Renal cortical epithelial cell (primary cell): ENCODE data around the gene HSPB9. TPM values are rescaled to one million over a fixed set of nuclear protein-coding genes. Genes with fewer than 3 reads are reported as not detected.

Experiments used
- DNase-seq: peaks from one replicate; pipeline ENCODE4 v3.0.0-alpha.2; 2011; ENCODE audit warnings: low read depth
- total RNA-seq: library from RNA; depleted of rRNA; stranded (reverse); fragments of >200 nt; gene quantifications from 2 replicates; pipeline ENCODE4 v1.2.3, GENCODE V29; 2014

The HSPB9 gene
- total RNA-seq, 1 donor from 2014 or later, result not detected

- DNase-seq, result peak; percentile 46
Observed at GRCh38 chr17:42101513-42102292, 20.9 kb upstream of the HSPB9 start.

DNA sequence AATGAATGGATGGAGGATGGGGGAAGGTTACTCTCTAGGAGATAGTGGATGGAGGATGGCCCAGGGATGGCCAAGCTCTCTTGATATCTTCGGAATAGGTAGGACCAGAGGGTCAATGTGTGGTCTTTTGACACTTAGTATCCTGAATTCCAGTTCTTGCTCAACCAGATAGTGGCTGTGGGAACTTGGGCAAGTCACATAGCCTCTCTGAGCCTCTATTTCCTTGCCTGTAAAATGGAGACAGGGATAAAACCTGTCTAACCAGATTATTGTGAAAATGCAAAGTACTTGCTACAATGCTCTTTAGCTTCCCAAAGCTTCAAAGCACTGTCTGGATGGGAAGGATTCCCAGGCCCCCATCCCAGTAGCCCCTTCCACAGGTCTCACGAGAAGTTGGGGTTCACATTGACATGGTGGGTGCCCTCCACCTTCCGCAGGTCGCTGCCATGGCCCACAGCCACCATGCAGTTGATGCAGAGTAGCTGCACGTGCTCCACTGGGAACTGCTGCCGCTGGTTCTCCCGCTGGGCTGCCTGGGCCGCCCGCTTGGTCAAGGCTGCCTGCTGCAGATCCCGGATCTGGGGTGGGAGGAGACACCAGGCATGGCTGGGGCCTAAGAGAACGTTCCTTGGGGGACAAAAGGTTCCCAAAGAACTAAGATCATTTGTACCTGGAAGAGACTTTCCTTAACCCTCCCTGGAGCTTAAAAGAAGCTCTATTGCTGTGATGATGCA, 19.2 kb upstream of the HSPB9 start:
- DNase-seq, result no peak

DNA sequence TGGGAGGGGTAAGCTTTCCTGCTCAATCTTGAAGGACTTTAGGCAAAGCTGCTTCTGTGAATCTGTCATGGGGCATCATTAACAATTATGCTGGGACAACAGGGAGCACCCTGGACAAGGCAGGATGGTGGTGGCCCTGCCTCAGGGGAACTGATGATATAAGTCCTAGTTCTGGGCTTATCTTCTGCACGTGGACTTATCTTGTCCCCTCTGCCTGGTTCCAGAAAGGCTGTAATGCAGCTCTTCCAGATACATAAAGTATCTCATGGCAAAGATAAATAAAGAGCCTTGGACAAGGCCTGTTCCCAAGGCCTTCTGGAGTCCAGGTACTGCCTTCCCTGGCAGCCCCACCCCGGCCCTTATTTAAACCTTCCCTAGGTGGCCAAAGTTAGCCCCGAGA, 18.3 kb upstream of the HSPB9 start:
- no peak for DNase-seq

GRCh38 chr17:42106009-42106408, 16.6 kb upstream of the HSPB9 start:
- no peak for DNase-seq

- DNase-seq, result no peak
Observed at GRCh38 chr17:42107124-42107523, 15.5 kb upstream of the HSPB9 start.

GRCh38 chr17:42107597-42108576, 14.7 kb upstream of the HSPB9 start:
- peak; percentile 24 for DNase-seq

DNA sequence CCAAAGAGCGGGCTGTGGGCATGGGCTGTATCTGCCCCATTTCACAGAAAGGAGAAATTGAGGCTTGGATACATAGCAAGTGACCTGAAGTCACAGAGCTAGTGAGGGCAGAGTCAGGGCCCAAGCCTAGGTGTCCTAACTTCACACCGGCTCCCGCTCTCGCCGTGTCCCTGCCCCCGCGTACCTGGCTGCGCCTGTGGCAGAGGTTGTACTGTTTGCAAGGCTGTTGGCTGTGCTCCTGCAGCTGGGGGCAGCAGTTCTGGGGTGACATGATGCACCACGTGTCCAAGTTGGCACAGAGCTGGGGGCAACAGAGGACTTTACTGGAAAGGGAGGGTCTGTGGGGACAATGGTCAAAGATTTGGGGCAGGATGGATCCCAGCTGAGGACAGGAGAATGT, 13.5 kb upstream of the HSPB9 start:
- DNase-seq, result no peak

- DNase-seq, result no peak
Observed at GRCh38 chr17:42110301-42111264, 12.0 kb upstream of the HSPB9 start.

DNA sequence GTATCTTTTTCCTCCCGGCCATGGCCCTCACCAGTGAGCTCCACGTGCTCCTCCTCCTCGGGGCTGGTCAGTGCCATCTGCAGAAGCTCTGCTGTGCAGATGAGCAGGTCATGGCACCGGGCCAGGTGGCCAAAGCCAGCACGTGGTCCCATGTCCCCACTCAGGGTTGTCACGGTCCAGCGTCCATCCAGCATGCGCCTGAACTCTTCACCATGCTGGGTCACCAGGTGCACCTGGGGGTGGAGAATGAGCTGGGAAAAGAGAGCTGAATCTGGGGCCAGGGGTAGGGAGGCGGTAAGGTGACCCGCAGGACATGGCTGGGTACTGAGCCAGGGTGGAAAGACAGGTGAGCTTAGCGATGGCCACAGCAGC, 11.4 kb upstream of the HSPB9 start:
- no peak for DNase-seq

DNA sequence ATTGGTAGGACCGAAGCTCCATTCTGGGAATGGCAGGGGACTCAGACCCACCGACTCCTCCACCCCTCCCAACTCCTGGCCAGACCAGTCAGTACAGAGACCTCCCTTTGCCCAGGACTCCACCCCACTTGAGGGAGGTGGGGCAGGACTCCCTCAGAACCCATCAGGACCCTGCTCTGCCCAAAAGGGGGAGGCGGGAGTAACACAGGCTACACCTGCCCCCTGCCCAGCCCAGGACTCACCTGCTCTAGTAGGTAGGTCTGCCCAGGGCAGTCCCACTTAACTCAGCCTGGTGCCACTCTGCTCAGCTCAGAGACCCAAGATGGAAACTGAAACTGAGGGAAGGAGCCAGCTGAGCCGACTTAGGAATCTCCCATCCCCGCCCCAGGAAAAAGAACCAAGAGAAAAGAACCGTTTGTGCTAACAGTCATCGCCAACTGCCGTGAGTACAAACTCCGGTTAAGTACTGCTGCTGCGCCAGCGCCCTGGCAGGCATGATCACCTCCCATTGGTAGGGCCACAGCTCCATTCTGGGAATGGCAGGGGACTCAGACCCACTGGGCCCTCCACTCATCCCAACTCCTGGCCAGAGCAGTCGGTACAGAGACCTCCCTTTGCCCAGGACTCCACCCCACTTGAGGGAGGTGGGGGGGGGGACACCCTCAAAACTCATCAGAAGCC, 10.6 kb upstream of the HSPB9 start:
- DNase-seq, result peak; percentile 44

- peak; percentile 86 for DNase-seq
Observed at GRCh38 chr17:42112552-42113176, 9.9 kb upstream of the HSPB9 start, which contains the start of gene DHX58. TSS of gene DHX58 (minus strand) at chr17:42112714. CDS start at chr17:42111892, 822 bp downstream.

DNA sequence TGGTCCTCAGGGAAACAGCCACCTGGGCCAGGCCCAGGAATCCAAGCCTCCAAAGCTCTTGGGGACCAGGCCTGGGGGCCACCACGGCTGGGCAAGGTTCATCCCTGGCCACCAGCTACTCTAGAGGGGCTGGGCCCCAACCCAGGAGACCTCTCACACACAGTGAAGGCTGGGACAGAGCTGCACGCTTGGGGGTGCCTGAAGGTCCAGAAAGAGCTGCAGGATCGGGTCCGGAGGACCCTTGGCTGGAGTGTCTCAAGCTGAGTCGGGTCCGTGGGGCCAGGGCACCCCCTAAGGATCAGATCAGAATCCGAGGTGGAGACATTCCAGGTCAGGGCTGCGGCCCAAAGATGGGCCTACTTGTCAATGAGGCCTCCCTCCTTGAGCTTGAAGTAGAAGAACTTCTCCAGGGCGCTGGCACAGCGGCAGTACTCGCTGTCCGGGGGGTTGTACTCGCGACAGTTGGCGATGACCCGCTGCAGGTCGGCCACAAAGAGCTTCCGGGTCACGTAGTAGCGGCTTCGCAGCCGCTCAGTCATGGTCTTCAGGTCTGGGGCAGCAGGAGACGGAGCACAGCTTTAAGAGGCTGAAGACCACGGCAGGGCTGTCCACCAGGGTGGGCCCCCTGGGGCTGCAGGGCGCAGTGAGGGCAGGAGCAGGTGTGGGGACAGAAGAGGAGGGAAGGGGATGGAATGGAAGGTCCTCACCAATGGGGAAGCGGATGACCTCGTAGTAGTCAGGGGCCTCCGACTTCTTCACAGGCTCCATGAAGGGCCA, 9.1 kb upstream of the HSPB9 start:
- DNase-seq, result no peak

GRCh38 chr17:42114118-42114517, 8.5 kb upstream of the HSPB9 start:
- no peak for DNase-seq

DNA sequence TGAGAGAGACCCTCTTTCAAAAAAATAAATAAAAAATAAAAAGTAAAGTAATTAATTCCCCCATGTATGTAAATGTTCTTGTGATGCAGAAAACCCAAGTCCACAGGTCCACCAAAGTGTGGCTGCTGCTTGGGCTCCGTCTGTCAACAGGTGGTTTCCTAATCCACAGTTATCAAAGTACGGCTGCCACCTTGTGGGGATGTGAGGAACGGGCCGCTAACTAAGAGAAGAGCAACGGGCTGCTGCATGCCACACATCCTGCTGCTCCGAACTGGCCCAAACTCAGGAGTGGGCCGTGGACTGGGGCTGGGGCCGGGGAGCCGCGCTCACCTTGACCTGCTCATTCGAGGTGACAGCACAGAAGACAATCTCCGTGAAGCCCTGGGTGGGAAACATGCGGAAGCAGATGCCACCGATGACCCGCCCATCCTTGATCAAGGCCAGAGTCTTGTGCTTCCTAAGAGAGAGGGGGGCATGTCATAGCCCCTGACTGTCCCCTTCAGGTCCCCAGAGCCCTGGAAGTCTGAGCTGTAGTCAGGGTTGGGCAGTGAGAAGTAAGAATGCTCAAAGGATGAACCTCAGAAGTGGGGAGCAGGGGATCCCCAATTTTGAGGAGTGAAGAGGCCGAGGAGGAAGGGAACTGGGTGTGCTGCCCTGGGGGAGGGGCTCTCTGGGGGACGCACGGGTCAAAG, 5.8 kb upstream of the HSPB9 start:
- peak; percentile 70 for DNase-seq

GRCh38 chr17:42117397-42118125, 5.0 kb upstream of the HSPB9 start:
- no peak for DNase-seq

DNA sequence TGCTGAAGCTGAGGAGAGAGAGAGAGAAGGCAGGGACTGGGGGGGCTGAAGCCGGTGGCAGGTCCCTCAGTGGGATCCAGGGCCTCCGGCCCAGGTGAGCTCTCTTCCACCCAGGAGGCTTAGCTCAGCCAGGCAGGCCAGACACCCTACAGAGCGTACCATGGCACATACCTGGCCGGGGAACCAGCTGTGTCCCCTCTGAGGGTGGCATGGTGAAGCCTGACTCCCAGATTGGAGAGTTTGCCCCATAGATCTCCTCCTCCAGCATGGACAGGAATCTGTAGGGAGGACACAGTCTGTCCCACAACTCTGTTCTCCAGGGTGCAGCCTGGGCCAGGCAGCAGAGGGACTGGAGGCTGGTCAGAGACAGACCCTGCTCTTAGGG, 4.5 kb upstream of the HSPB9 start:
- DNase-seq, result no peak

- DNase-seq, result peak; percentile 33
Observed at GRCh38 chr17:42118545-42118944, 4.1 kb upstream of the HSPB9 start.

DNA sequence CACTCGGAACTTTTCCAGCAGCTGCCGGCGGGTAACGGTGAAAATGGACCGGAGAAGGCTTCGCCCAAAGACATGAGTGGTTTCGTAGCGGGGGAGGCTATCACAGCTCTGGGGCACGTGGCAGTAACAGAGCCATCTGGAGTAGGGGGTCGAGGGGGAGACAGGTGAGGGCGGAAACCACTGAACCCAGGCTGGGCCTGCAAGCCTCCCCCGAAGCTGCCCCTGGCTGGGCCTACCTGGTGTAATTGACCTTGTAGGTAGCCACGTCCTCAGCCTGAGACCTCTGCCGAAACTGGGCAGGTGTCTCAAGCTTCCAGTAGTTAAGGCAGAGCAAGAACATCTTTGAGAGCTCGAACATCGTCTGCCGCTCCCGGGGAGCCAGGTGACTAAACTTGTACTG, 3.3 kb upstream of the HSPB9 start:
- no peak for DNase-seq
